ENCODE results near the gene NUBP2.
A peak's percentile ranks its signal among the peaks of the same experiment; 100 is the strongest.

The NUBP2 gene

DNA sequence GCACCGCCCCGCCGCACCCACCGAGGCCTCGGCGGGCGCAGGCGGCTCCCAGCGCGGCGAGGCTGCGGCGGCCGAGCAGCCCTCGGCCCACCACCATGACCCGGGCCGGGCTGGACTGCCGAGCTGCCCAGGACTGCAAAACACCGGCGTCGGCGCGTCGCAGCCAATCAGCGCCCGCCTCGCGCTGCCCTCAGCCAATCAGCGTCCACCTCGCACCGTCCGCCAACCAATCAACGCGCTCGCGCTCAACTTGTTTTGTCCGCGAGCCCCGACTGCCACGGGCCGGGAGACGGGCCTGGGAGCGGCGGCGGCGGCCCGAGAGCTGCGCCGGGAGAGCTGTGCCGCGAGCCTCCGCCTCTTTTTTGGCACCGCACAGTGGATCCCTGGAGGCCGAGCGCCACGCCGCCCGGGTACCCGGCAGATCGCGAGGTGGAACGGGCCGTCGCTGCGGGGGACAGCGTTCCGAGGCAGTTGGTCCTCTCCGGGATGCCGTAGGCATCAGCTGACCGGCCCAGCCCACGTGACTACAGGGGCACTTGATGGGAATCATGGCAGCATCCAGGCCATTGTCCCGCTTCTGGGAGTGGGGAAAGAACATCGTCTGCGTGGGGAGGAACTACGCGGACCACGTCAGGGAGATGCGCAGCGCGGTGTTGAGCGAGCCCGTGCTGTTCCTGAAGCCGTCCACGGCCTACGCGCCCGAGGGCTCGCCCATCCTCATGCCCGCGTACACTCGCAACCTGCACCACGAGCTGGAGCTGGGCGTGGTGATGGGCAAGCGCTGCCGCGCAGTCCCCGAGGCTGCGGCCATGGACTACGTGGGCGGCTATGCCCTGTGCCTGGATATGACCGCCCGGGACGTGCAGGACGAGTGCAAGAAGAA, 44.2 kb downstream of the NUBP2 start, which contains the start of the genes FAHD1 and HAGH:
Gene FAHD1, plus strand, starts transcription at position 516 of the 883 bp plus-strand sequence. Its CDS starts 33 bp downstream, at position 549.
Gene HAGH, minus strand, starts transcription at position 135 of the 883 bp plus-strand sequence. Its CDS starts 38 bp downstream, at position 97.
- TF ChIP-seq, protein P1, sequence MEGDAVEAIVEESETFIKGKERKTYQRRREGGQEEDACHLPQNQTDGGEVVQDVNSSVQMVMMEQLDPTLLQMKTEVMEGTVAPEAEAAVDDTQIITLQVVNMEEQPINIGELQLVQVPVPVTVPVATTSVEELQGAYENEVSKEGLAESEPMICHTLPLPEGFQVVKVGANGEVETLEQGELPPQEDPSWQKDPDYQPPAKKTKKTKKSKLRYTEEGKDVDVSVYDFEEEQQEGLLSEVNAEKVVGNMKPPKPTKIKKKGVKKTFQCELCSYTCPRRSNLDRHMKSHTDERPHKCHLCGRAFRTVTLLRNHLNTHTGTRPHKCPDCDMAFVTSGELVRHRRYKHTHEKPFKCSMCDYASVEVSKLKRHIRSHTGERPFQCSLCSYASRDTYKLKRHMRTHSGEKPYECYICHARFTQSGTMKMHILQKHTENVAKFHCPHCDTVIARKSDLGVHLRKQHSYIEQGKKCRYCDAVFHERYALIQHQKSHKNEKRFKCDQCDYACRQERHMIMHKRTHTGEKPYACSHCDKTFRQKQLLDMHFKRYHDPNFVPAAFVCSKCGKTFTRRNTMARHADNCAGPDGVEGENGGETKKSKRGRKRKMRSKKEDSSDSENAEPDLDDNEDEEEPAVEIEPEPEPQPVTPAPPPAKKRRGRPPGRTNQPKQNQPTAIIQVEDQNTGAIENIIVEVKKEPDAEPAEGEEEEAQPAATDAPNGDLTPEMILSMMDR (IDR thresholded peaks at IDR 0.05; ENCODE audit: insufficient read depth, low read length, poor library complexity, severe bottlenecking) = no peak
- Histone ChIP-seq H3K27me3 (replicated peaks; ENCODE audit: control insufficient read depth, insufficient read depth, low read length) (no peaks in the 10 kb centered on the region), H3K4me3 (replicated peaks; ENCODE audit: low read depth, low read length) (peak within 1 kb of the TSS; percentile 87), H3K36me3 (ENCODE audit: control insufficient read depth, insufficient read depth, low read length) (peaks cover 3% of the 10 kb centered on the region)
- DNase-seq (ENCODE audit: extremely low read depth, insufficient read length) = peak; percentile 99

DNA sequence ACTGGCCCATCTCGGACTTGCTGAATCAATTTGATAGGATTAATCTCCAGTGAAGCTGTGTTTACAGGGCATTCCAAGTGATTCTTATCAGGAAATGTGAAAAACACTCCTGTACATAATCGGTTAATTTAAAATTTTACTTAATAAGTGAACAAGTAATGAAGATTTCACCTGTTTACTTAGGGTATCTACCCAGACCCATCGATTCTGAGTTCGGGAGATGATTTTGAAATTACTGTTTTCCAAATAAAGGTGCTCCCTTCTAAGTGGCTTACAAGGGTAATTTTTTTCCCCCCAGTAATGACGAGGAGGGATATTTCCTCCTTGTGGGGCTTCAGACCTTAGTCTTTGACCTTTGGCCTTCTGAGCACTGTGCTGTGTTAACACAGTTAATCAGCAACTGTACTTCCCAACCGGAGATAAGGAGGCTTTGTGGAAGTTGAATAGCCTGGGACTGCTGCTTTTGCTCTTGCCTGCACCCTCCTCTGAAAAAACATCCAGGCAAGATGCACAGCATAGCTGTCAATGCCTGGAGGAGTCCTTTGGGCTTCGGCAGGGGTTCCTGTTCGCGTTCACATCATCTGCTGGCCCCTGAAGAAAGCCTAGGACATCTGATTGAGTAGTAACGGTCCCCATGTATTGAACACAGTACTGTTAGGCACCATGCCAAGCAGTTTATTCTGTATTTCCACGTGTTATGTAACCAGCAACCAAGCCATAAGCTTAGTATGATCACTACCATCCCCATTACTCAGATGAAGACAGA, 46.1 kb downstream of the NUBP2 start:
- TF ChIP-seq, protein P1 (IDR thresholded peaks at IDR 0.05; ENCODE audit: insufficient read depth, low read length, poor library complexity, severe bottlenecking) = no peak
- Histone ChIP-seq H3K36me3 (ENCODE audit: control insufficient read depth, insufficient read depth, low read length) (no peaks in the 10 kb centered on the region; the same call in 1 of the 2 replicates), H3K27me3 (replicated peaks; ENCODE audit: control insufficient read depth, insufficient read depth, low read length) (no peaks in the 10 kb centered on the region), H3K4me3 (replicated peaks; ENCODE audit: low read depth, low read length) (no peak overlapping the region)
- DNase-seq (ENCODE audit: extremely low read depth, insufficient read length) = no peak

DNA sequence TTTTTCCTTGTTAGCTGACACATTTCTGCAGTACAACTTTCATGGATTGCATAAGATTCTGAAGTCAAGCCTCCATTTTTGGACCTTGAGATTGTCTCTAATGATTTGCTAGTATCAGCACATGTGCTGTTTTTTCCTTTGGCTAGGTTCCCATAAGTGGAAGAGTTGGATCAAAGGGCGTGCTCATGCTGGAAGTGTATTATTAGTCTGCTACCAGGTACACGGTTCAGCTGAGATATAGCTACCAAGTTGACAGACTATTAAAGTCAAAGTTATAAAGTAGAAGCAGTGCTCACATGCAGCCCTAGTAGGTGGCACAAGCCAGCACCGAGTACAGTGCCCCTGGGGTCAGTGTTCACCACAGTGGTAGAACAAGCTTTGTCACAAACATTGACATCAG, 47.5 kb downstream of the NUBP2 start:
- TF ChIP-seq, protein P1 (IDR thresholded peaks at IDR 0.05; ENCODE audit: insufficient read depth, low read length, poor library complexity, severe bottlenecking) = no peak

DNA sequence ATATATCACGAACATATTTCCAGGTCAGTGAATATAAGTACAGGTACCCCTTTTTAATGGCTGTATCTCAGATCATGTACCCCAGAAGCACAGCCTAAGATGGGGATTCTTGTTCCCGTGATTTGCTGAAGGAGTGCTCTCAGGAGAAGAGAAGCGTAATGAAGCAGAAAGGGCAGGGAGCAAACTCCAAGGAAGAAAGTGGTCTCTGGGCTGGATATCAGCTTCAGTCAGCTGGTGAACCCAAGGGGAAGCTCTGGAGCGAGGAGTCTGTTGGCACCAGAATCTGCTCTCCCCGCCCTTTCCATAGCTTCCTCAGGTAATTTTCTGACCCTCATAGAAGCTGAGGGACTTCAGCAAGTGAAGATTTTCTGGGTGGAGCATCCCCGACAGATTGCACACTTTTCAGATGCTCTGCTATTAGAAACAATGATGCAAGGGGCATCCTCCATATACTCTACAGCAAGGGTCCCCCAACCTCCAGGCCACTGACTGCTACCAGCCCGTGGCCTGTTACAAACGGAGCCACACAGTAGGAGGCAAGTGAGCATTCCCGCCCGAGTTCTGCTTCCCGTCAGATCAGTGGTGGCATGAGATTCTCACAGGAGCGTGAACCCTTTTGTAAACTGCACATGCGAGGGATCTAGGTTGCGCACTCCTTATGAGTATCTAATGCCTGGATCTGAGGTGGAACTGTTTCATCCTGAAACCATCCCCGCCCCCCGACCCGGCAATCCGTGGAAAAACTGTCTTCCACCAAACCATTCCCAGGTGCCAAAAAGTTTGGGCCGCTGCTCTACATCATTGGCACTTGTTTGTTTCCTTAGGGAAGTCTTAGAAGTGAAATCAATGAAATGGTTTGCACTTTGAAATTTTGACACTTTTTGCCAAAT, 48.7 kb downstream of the NUBP2 start:
- DNase-seq (ENCODE audit: extremely low read depth, insufficient read length) = no peak
- no peak overlapping the region for H3K4me3 ChIP-seq (replicated peaks; ENCODE audit: low read depth, low read length)
- TF ChIP-seq, protein P1 (IDR thresholded peaks at IDR 0.05; ENCODE audit: insufficient read depth, low read length, poor library complexity, severe bottlenecking) = no peak
- H3K27me3 ChIP-seq (replicated peaks; ENCODE audit: control insufficient read depth, insufficient read depth, low read length) = no peaks in the 10 kb centered on the region
- H3K36me3 ChIP-seq (ENCODE audit: control insufficient read depth, insufficient read depth, low read length) = no peaks in the 10 kb centered on the region; the same call in 1 of the 2 replicates

More for the DNA sequence above, 47.5 kb downstream of the NUBP2 start:
- Histone ChIP-seq H3K27me3 (replicated peaks; ENCODE audit: control insufficient read depth, insufficient read depth, low read length) (no peaks in the 10 kb centered on the region), H3K36me3 (ENCODE audit: control insufficient read depth, insufficient read depth, low read length) (no peaks in the 10 kb centered on the region; the same call in 1 of the 2 replicates), H3K4me3 (replicated peaks; ENCODE audit: low read depth, low read length) (no peak overlapping the region)
- DNase-seq (ENCODE audit: extremely low read depth, insufficient read length) = no peak

DNA sequence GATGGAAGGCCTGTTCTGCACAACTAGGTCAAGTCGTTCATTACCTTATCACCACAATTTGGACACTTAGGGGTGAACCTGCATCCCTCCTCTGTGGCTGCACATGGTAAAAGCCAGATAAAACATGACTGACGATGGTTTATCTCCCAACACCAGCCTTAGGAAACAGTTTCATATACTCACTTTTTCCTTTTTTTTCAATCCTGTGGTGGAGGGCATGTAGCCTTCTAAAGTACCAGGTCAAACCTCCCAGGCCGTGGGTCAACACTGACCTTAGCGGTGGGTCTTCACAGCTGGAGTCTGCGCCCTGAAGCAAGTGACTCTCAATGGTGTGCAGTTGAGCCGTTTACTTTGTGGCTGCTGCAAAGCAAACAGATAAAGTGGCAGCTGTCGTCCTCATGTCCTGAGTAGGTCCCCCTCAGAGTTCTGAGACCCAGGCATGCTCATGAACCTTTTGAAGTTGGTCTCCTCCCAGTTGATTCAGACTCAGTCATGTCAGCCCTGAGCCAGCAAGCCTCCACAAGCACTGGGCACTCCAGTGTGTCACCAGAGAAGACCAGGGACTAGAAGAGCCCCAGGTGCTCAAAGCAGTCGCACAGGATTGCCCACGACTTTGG, 50.2 kb downstream of the NUBP2 start:
- no peaks in the 10 kb centered on the region; the same call in 1 of the 2 replicates for H3K36me3 ChIP-seq (ENCODE audit: control insufficient read depth, insufficient read depth, low read length)
- H3K27me3 ChIP-seq (replicated peaks; ENCODE audit: control insufficient read depth, insufficient read depth, low read length) = no peaks in the 10 kb centered on the region
- H3K4me3 ChIP-seq (replicated peaks; ENCODE audit: low read depth, low read length) = no peak overlapping the region
- DNase-seq (ENCODE audit: extremely low read depth, insufficient read length) = no peak
- TF ChIP-seq, protein P1 (IDR thresholded peaks at IDR 0.05; ENCODE audit: insufficient read depth, low read length, poor library complexity, severe bottlenecking) = no peak
